ENCODE data around the gene SHISA3. TPM values are rescaled to one million over a fixed set of nuclear protein-coding genes. Genes with fewer than 3 reads are reported as not detected.

SHISA3 gene
- total RNA-seq, 1 experiment from 2014 or later: 0.18 TPM

DNA sequence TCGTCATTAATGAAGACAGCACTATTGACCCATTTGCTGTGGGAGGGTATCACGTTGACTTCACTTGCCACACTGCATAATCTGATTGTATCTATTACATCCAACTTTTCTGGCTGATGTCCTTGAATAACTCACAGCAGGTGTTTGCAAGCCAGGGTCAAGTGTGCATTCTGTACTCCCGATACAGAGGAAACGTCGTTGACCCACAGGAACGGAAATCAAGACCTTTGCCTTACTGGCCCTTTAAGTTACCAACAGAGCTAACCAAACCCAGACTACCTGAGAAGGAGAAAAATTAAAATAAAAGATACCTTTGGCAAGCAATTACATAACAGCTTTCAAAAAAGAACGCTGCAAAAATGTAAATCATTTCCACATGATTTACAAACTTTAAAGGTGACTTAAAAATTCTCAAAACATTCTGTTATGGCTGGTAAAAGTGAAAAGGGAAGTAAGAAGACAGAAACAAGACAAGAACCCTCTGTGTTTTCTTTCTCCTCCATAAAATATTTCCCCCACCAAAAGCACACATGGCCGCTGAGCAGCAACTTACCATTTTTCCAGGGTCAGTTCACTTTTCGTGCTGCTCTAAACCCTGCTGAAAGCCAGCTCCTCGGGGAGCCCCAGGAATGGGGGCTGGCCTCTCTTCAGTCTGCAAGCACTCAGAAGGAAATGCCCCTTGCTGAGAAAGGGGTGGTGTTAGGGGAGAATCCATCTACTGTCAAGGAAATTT, 6.5 kb upstream of the SHISA3 start:
- no peak for TF ChIP-seq POLR2AphosphoS5 (IDR thresholded peaks at IDR 0.05; ENCODE audit: low read depth, low read length)
- TF ChIP-seq, protein P1, sequence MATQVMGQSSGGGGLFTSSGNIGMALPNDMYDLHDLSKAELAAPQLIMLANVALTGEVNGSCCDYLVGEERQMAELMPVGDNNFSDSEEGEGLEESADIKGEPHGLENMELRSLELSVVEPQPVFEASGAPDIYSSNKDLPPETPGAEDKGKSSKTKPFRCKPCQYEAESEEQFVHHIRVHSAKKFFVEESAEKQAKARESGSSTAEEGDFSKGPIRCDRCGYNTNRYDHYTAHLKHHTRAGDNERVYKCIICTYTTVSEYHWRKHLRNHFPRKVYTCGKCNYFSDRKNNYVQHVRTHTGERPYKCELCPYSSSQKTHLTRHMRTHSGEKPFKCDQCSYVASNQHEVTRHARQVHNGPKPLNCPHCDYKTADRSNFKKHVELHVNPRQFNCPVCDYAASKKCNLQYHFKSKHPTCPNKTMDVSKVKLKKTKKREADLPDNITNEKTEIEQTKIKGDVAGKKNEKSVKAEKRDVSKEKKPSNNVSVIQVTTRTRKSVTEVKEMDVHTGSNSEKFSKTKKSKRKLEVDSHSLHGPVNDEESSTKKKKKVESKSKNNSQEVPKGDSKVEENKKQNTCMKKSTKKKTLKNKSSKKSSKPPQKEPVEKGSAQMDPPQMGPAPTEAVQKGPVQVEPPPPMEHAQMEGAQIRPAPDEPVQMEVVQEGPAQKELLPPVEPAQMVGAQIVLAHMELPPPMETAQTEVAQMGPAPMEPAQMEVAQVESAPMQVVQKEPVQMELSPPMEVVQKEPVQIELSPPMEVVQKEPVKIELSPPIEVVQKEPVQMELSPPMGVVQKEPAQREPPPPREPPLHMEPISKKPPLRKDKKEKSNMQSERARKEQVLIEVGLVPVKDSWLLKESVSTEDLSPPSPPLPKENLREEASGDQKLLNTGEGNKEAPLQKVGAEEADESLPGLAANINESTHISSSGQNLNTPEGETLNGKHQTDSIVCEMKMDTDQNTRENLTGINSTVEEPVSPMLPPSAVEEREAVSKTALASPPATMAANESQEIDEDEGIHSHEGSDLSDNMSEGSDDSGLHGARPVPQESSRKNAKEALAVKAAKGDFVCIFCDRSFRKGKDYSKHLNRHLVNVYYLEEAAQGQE (IDR thresholded peaks at IDR 0.05; ENCODE audit: insufficient read depth in 1 of 2, low read depth in 2 of 2, low read length in 1 of 2): no peak
- no peak for TF ChIP-seq CTCF (IDR thresholded peaks at IDR 0.05)
- Histone ChIP-seq H3K4me3 (ENCODE audit: low read depth in 2 of 2, low read length in 2 of 2) (no peak overlapping the region), H3K27ac (ENCODE audit: low read length) (no peak overlapping the region), H3K9me3 (ENCODE audit: control insufficient read depth, insufficient read depth, low read depth, low read length) (no peaks in the 10 kb centered on the region), H3K27me3 (ENCODE audit: control insufficient read depth, insufficient read depth, low read length) (peaks cover 2% of the 10 kb centered on the region; the same call in 1 of the 2 replicates), H3K36me3 (ENCODE audit: control insufficient read depth, insufficient read depth, low read length) (no peaks in the 10 kb centered on the region), H3K4me1 (ENCODE audit: control insufficient read depth, insufficient read depth, low read length) (no peaks in the 10 kb centered on the region)
- ATAC-seq (no peak), DNase-seq (ENCODE audit: low read depth, low spot score) (no peak)
- intact Hi-C loops (cut with micrococcal nuclease; ENCODE audit: unreplicated experiment) (no loop called here), in situ Hi-C loops (cut with HindIII; ENCODE audit: low pct_unique_long_range_greater_than_20kb, low sequenced_read_pairs) (no loop called here)
- BruUV-seq (replicated peaks): no TSS peak
- POLR2A ChIA-PET: no interaction called here
- CTCF ChIA-PET: no interaction called here

DNA sequence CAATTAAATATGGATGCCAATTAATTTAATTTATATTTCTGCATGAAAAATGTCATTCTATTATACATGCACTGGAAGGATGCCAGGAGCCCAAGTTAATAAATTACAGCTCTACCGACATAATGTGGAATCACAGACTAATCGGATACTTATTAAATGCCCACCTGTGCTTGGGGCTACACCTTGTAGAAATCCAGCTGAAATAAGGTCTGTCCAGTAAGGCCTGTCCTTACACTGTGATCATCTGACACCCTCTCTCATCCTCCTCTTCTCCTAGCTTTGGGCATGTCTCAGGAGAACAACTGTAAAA, 6.0 kb upstream of the SHISA3 start:
- Histone ChIP-seq H3K4me1 (ENCODE audit: control insufficient read depth, insufficient read depth, low read length) (no peaks in the 10 kb centered on the region), H3K27ac (ENCODE audit: low read length) (no peak overlapping the region), H3K36me3 (ENCODE audit: control insufficient read depth, insufficient read depth, low read length) (no peaks in the 10 kb centered on the region), H3K27me3 (ENCODE audit: control insufficient read depth, insufficient read depth, low read length) (peaks cover 2% of the 10 kb centered on the region; the same call in 1 of the 2 replicates), H3K4me3 (ENCODE audit: low read depth in 2 of 2, low read length in 2 of 2) (no peak overlapping the region), H3K9me3 (ENCODE audit: control insufficient read depth, insufficient read depth, low read depth, low read length) (no peaks in the 10 kb centered on the region)
- intact Hi-C loops (cut with micrococcal nuclease; ENCODE audit: unreplicated experiment): no loop called here
- DNase-seq (ENCODE audit: low read depth, low spot score): no peak
- no TSS peak for BruUV-seq (replicated peaks)
- ChIA-PET CTCF (no interaction called here), POLR2A (no interaction called here)
- in situ Hi-C loops (cut with HindIII; ENCODE audit: low pct_unique_long_range_greater_than_20kb, low sequenced_read_pairs): no loop called here
- no peak for ATAC-seq
- no peak for TF ChIP-seq POLR2AphosphoS5 (IDR thresholded peaks at IDR 0.05; ENCODE audit: low read depth, low read length)
- no peak for TF ChIP-seq SIN3A (IDR thresholded peaks at IDR 0.05; ENCODE audit: borderline replicate concordance, insufficient read depth, low read depth, low read length)
- TF ChIP-seq, protein P1 (IDR thresholded peaks at IDR 0.05; ENCODE audit: insufficient read depth in 1 of 2, low read depth in 2 of 2, low read length in 1 of 2): no peak
- TF ChIP-seq CTCF (IDR thresholded peaks at IDR 0.05): no peak
- TF ChIP-seq TCF7L2 (IDR thresholded peaks at IDR 0.05; ENCODE audit: low read depth, low read length): no peak
